HUES6 (cell line): ENCODE data around the gene FRYL.

Source experiments
- H3K27ac ChIP-seq: 2 replicates; pipeline ENCODE4 v1.7.0; 2013; ENCODE audit warnings: low read depth, mild to moderate bottlenecking, low read length, inconsistent platforms
- H3K27me3 ChIP-seq: 2 replicates; pipeline ENCODE4 v1.6.1; 2013; ENCODE audit warnings: low read length; ENCODE audit not compliant: control insufficient read depth, insufficient read depth
- H3K36me3 ChIP-seq: 2 replicates; pipeline ENCODE4 v1.6.1; 2013; ENCODE audit warnings: low read length; ENCODE audit not compliant: control insufficient read depth, insufficient read depth
- H3K4me1 ChIP-seq: 2 replicates; pipeline ENCODE4 v1.6.1; 2013; ENCODE audit warnings: low read length; ENCODE audit not compliant: control insufficient read depth, insufficient read depth
- H3K4me3 ChIP-seq: 2 replicates; pipeline ENCODE4 v1.5.1; 2013; ENCODE audit warnings: low read depth, low read length
- H3K9ac ChIP-seq: one replicate; pipeline ENCODE4 v1.6.1; 2013; ENCODE audit warnings: mild to moderate bottlenecking, low read length
- H3K9me3 ChIP-seq: 2 replicates; pipeline ENCODE4 v1.6.1; 2013; ENCODE audit warnings: low read depth, low read length; ENCODE audit not compliant: control insufficient read depth, insufficient read depth

Gene FRYL

DNA sequence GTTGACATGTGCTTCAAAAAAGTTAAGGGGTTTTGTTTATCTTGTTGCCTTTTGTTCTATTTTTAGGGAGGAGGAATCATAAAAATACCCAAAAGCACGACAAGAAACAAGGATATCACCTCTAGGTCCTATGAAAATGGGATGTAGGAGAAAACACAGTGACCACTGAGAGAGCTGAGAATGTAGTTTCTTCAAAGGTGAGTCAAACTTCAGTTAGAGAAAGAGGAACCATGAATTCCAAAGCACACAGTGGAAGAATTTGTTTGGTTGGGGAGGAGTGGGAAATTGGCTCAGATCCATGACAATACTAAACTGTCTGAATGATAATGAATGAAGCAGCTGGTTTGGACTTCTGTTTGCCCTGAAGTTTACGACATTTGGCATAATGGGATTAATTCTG is 19.1 kb upstream of the FRYL start:
- no peaks in the 10 kb centered on the region for H3K9me3 ChIP-seq
- H3K27ac ChIP-seq: no peak overlapping the region
- H3K4me1 ChIP-seq: peaks cover 9% of the 10 kb centered on the region; the same call in 1 of the 2 replicates
- no peaks in the 10 kb centered on the region for H3K27me3 ChIP-seq
- H3K9ac ChIP-seq: no peak overlapping the region
- no peak overlapping the region for H3K4me3 ChIP-seq
- H3K36me3 ChIP-seq: no peaks in the 10 kb centered on the region

DNA sequence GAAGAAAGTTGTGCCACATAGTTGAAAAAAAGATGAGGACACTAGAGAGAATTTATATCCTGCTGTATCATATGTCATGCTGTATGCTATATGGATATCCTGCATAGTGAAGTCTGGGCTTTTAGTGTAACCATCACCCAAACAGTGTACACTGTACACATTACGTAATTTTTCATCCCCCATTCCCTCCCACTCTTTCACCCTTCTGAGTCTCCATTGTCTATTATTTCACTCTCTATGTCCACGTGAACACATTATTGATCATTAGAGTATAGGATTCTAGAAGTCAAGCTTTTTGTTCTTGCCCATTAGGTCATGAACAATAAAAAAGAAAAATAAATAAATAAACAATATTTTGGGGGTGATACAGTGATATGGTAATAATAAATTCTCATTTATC is 18.0 kb upstream of the FRYL start:
- H3K27me3 ChIP-seq: no peaks in the 10 kb centered on the region

DNA sequence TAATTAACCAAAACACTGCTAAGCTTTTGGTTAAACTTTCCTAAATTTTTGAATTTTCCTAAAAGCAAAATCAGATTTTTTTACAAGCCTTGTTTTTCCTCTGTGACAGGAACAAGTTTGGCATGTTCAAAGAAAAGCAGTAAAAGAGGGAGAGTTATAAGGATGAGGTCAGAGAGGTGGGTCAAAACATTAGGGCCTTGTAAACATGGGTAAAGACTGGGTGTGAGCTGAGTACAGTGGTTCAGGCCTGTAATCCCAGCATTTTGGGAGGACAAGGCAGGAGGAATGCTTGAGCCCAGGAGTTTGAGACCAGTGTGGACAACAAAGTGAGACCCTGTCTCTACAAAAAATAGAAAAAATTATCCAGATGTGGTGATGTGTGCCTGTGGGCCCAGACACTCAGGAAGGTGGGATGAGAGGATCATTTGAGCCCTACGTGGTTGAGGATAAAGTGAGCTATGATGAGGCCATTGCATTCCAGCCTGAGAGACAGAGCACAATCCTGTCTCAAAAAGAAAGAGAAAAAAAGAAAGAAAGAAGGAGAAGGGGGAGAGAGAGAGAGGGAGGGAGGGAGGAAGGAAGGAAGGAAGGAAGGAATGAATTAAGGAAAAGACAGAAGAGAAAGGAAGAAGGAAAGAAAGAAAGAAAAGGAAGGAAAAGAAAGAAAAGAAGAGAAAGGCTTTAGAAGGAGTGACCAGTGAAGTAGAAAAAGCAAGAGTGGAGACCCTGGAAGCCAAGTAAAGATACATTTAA is 17.0 kb upstream of the FRYL start:
- Histone ChIP-seq H3K36me3 (no peaks in the 10 kb centered on the region), H3K4me1 (peaks cover 9% of the 10 kb centered on the region; the same call in 1 of the 2 replicates), H3K9me3 (no peaks in the 10 kb centered on the region), H3K27me3 (no peaks in the 10 kb centered on the region), H3K4me3 (no peak overlapping the region), H3K27ac (no peak overlapping the region), H3K9ac (no peak overlapping the region)

More for the DNA sequence above, 18.0 kb upstream of the FRYL start:
- Histone ChIP-seq H3K9ac (no peak overlapping the region), H3K9me3 (no peaks in the 10 kb centered on the region), H3K4me1 (peaks cover 9% of the 10 kb centered on the region; the same call in 1 of the 2 replicates), H3K27ac (no peak overlapping the region), H3K4me3 (no peak overlapping the region), H3K36me3 (no peaks in the 10 kb centered on the region)

DNA sequence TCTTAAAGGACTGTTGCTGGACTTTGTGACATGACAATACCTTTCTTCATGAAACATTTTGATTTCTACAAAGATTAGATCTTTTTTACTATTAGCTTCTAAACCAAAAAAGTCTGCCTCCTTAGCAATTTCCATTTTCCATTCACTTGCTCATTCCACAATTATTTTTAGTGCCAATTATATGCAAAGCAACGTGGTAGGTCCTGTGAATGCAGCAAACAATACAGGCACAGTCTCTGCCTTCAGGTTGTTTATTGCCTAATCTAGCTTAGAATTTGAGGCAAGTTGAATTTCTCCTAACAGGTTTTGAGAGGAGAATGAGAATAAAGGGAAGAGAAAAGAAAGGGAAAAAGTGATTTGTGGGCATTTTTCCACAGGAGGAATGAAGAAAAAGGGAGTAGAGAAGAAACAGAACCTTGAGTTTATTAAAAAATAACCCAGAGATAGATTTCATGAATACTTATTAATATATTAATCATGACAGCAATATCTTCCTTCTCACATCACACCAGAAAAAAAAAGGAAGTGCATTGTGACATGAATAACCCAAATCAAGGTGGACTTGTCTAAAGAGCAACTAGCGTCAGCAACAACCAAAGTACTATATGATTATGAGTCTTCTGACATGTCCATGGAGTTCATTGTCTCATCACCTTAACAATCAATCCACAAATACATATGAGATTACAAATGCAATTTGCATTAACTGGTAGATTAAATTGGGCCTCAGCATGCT is 16.3 kb upstream of the FRYL start:
- peaks cover 9% of the 10 kb centered on the region; the same call in 1 of the 2 replicates for H3K4me1 ChIP-seq
- H3K9ac ChIP-seq: no peak overlapping the region
- H3K27ac ChIP-seq: no peak overlapping the region
- H3K36me3 ChIP-seq: no peaks in the 10 kb centered on the region
- H3K9me3 ChIP-seq: no peaks in the 10 kb centered on the region
- no peaks in the 10 kb centered on the region for H3K27me3 ChIP-seq
- H3K4me3 ChIP-seq: no peak overlapping the region

DNA sequence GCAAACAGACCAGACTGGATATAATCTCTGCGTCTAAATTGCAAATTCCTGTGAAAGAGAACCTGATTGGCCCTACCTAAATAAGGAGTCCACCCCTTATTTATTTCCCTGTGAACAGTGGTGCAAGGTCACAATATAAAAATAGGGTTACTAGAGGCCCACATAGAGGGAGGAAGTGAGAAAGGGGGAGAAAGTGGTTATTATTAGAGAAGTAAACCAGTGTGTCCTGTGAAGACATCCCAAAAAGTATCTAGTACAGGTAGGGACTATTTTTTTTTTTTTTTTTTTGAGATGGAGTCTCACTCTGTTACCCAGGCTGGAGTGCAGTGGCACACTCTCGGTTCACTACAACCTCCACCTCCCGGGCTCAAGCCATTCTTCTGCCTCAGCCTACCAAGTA is 15.0 kb upstream of the FRYL start:
- Histone ChIP-seq H3K9me3 (no peaks in the 10 kb centered on the region), H3K27ac (no peak overlapping the region), H3K36me3 (no peaks in the 10 kb centered on the region), H3K27me3 (no peaks in the 10 kb centered on the region), H3K9ac (no peak overlapping the region), H3K4me1 (peaks cover 9% of the 10 kb centered on the region; the same call in 1 of the 2 replicates), H3K4me3 (no peak overlapping the region)

DNA sequence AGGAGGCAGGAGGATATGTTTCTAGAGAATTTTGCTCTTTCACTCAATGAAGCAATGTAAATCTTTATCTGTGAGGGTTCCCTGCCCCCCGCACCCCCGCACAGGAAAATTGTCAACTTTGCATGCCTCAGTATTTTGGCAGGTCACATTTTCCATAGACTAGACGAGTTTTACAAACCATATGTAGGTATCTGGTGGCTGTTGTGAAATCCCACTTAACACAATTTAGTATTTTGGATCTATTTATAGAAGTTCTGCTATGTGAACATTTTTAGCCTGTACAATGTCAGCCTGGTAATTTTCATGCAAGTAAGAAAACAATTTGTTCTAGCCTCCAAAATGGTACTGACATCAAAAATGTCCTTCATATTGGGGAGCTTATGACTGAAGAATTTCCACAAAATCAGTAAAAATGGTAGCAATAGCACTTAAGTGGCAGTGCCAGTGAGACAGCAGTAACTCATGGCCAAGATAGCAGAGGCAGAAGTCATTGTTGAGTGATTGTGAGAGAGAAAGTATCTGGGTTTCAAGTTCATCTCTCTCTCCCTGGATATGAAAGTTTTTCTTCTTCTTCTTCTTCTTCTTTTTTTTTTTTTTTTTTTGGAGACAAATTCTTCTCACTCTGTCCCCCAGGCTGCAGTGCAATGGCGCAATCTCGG is 12.4 kb upstream of the FRYL start:
- H3K36me3 ChIP-seq: no peaks in the 10 kb centered on the region
- no peak overlapping the region for H3K4me3 ChIP-seq
- peaks cover 3% of the 10 kb centered on the region; the same call in 1 of the 2 replicates for H3K4me1 ChIP-seq
- no peak overlapping the region for H3K27ac ChIP-seq
- no peak overlapping the region for H3K9ac ChIP-seq
- H3K27me3 ChIP-seq: no peaks in the 10 kb centered on the region
- H3K9me3 ChIP-seq: no peaks in the 10 kb centered on the region

DNA sequence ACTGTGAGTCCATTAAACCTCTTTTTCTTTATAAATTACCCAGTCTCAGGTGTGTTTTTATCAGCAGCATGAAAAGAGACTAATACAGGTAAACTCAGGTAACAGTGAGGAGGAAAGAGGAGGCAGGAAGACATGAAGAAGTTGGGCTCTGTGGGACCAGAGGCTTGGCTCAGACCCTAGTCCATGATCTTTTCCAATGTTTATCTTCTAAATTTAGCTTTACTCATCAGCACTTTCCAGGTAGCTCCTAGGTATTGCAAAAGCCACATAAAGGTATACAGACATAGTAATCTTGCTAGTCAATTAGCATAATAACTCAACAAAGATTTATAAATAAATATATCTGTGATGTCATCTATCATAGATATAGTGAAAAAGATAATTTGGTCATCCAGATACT is 11.2 kb upstream of the FRYL start:
- Histone ChIP-seq H3K9ac (no peak overlapping the region), H3K4me1 (no peaks in the 10 kb centered on the region), H3K36me3 (no peaks in the 10 kb centered on the region), H3K27ac (no peak overlapping the region), H3K9me3 (no peaks in the 10 kb centered on the region), H3K27me3 (no peaks in the 10 kb centered on the region), H3K4me3 (no peak overlapping the region)

DNA sequence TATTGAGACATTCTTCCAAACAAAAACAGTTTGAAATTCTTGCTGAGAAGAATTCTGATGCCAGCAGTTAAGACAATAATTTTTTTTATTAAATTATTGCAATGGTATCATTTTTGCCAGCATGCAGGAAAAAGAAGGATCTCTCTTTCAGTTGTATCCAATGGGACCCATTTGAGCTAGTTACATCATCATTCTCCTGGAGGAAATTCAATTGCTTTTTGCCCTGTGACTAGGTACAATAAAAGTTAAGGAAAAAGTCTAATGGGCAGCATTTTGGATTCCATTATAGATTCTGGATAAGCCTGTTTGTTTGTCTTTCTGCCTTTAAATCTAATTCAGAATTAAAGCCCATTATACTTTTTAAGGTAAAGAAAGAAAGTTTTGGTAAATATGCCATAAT is 10.5 kb upstream of the FRYL start:
- H3K9ac ChIP-seq: no peak overlapping the region
- H3K9me3 ChIP-seq: no peaks in the 10 kb centered on the region
- H3K4me1 ChIP-seq: no peaks in the 10 kb centered on the region
- no peak overlapping the region for H3K4me3 ChIP-seq
- no peaks in the 10 kb centered on the region for H3K36me3 ChIP-seq
- no peaks in the 10 kb centered on the region for H3K27me3 ChIP-seq
- H3K27ac ChIP-seq: no peak overlapping the region

DNA sequence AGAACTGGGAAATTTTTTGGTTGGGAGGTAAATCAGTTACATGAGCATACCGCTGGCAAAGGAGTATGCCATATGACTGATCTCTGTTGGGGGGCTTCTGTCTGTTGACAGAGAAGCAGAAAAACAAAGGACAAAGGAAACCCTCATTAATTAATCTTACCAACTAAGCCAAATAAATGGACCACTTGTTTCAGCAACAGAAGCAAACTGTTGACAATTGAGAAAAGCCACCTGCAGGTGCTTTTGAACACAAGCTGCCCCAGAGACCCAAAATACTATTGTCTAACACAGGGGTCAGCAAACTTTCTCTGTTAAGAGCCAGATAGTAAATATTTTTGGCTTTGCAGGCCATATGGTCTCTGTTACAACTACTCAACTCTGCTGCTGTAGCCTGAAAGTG is 7.0 kb upstream of the FRYL start:
- Histone ChIP-seq H3K4me1 (no peaks in the 10 kb centered on the region), H3K36me3 (no peaks in the 10 kb centered on the region), H3K9ac (no peak overlapping the region), H3K9me3 (no peaks in the 10 kb centered on the region), H3K27me3 (no peaks in the 10 kb centered on the region), H3K4me3 (no peak overlapping the region), H3K27ac (no peak overlapping the region)

DNA sequence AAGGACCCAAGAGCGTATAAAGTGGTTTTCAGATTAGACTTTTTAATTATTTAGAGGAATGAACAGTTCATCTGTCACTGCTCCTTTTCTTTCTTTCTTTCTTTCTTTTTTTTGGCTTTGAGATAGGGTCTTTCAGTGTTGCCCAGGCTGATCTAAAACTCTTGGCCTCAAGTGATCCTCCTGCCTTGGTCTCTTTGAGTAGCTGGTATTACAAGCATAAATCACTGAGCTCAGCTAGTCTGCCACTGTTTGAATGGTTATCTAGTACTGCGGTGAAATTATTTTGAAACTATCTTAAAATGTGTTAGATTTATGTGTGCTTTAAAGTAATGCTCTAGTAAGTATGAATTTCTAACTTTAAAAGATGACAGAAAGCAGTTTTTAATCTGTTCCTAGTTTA is 6.5 kb upstream of the FRYL start:
- H3K27ac ChIP-seq: no peak overlapping the region

DNA sequence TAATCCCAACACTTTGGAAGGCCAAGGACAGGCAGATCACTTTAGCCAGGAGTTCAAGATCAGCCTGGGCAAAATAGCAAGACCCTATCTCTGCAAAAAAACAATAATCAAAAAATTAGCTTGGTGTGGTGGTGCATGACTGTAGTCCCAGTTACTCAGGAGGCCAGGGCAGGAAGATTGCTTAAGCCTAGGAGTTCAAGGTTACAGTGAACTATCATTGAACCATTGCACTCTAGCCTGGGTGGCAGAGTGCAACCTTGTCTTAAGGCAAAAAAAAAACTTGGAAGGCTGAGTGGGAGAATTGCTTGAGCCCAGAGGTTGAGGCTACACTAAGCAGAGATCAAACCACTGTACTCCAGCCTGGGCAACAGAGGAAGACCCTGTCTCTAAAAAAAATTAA is 5.2 kb upstream of the FRYL start:
- H3K36me3 ChIP-seq: no peaks in the 10 kb centered on the region
- H3K27me3 ChIP-seq: no peaks in the 10 kb centered on the region
- H3K27ac ChIP-seq: no peak overlapping the region
- H3K9ac ChIP-seq: no peak overlapping the region
- no peak overlapping the region for H3K4me3 ChIP-seq
- H3K9me3 ChIP-seq: no peaks in the 10 kb centered on the region
- peaks cover 4% of the 10 kb centered on the region; the same call in 1 of the 2 replicates for H3K4me1 ChIP-seq

More for the DNA sequence above, 6.5 kb upstream of the FRYL start:
- H3K36me3 ChIP-seq: no peaks in the 10 kb centered on the region
- H3K27me3 ChIP-seq: no peaks in the 10 kb centered on the region
- no peaks in the 10 kb centered on the region for H3K9me3 ChIP-seq
- H3K4me1 ChIP-seq: no peaks in the 10 kb centered on the region
- no peak overlapping the region for H3K9ac ChIP-seq
- no peak overlapping the region for H3K4me3 ChIP-seq
